Memory B cell (primary cell): ENCODE measurements around the gene PCNX2.

Source experiments
- ATAC-seq: fragments of 150-1000 bp; cut with Tn5 transposase; 2 replicates; pipeline ENCODE4 v1.10.0; 2021; ENCODE audit warnings: low read depth, mild to moderate bottlenecking, moderate library complexity
- DNase-seq, 2 donors: peaks; one replicate each; pipeline ENCODE4 v3.0.0; 2022; ENCODE audit warnings: low spot score in 2 of 2
- H3K27ac Mint-ChIP-seq: one replicate; pipeline ENCODE4 v1.8.0; 2022; ENCODE audit warnings: mild to moderate bottlenecking, moderate library complexity, mixed read lengths
- H3K27me3 Mint-ChIP-seq: one replicate; pipeline ENCODE4 v1.8.0; 2022; ENCODE audit warnings: mixed read lengths
- H3K36me3 Mint-ChIP-seq: one replicate; pipeline ENCODE4 v1.8.0; 2022; ENCODE audit warnings: mild to moderate bottlenecking, mixed read lengths
- H3K4me1 Mint-ChIP-seq: one replicate; pipeline ENCODE4 v1.8.0; 2022; ENCODE audit warnings: mixed read lengths
- H3K4me3 Mint-ChIP-seq: one replicate; pipeline ENCODE4 v1.8.0; 2022; ENCODE audit warnings: mild to moderate bottlenecking, moderate library complexity, mixed read lengths
- H3K9me3 Mint-ChIP-seq: one replicate; pipeline ENCODE4 v1.8.0; 2022; ENCODE audit warnings: mixed read lengths

Gene PCNX2

GRCh38 chr1:233293556-233294446, 1.7 kb downstream of the PCNX2 start:
- no peak overlapping the region for H3K4me3 Mint-ChIP-seq
- peaks cover 22% of the 10 kb centered on the region for H3K4me1 Mint-ChIP-seq
- no peak overlapping the region for H3K27ac Mint-ChIP-seq
- no peaks in the 10 kb centered on the region for H3K9me3 Mint-ChIP-seq
- DNase-seq (no peak), ATAC-seq (no peak)
- peaks cover 6% of the 10 kb centered on the region for H3K36me3 Mint-ChIP-seq
- no peaks in the 10 kb centered on the region for H3K27me3 Mint-ChIP-seq

GRCh38 chr1:233290396-233291034, 5.0 kb downstream of the PCNX2 start:
- Mint-ChIP-seq H3K27ac (peak overlapping the region; percentile 15), H3K4me1 (peaks cover 15% of the 10 kb centered on the region), H3K9me3 (no peaks in the 10 kb centered on the region), H3K27me3 (no peaks in the 10 kb centered on the region), H3K4me3 (no peak overlapping the region), H3K36me3 (peaks cover 17% of the 10 kb centered on the region)
- no peak for ATAC-seq
- DNase-seq = no peak

- H3K27ac Mint-ChIP-seq = no peak overlapping the region
- peaks cover 17% of the 10 kb centered on the region for H3K36me3 Mint-ChIP-seq
- ATAC-seq = no peak
- no peaks in the 10 kb centered on the region for H3K9me3 Mint-ChIP-seq
- no peak overlapping the region for H3K4me3 Mint-ChIP-seq
- no peak for DNase-seq
- peaks cover 10% of the 10 kb centered on the region for H3K4me1 Mint-ChIP-seq
- no peaks in the 10 kb centered on the region for H3K27me3 Mint-ChIP-seq
These were observed 5.8 kb downstream of the PCNX2 start for GRCh38 chr1:233289676-233290075.

GRCh38 chr1:233282582-233282886, 13.0 kb downstream of the PCNX2 start:
- peak overlapping the region; percentile 31 for H3K27ac Mint-ChIP-seq
- peaks cover 3% of the 10 kb centered on the region for H3K36me3 Mint-ChIP-seq
- no peak for ATAC-seq

GRCh38 chr1:233281711-233282581, 13.6 kb downstream of the PCNX2 start:
- no peak for DNase-seq
- peak overlapping the region; percentile 43 for H3K4me3 Mint-ChIP-seq

More at GRCh38 chr1:233282582-233282886, 13.0 kb downstream of the PCNX2 start:
- DNase-seq = no peak
- Mint-ChIP-seq H3K4me1 (peaks cover 16% of the 10 kb centered on the region), H3K9me3 (no peaks in the 10 kb centered on the region), H3K4me3 (peak overlapping the region; percentile 9), H3K27me3 (no peaks in the 10 kb centered on the region)

GRCh38 chr1:233279971-233280370, 15.6 kb downstream of the PCNX2 start:
- H3K36me3 Mint-ChIP-seq = peaks cover 6% of the 10 kb centered on the region
- ATAC-seq (no peak), DNase-seq (no peak)
- H3K4me3 Mint-ChIP-seq = no peak overlapping the region
- no peaks in the 10 kb centered on the region for H3K9me3 Mint-ChIP-seq
- no peaks in the 10 kb centered on the region for H3K27me3 Mint-ChIP-seq
- H3K4me1 Mint-ChIP-seq = peaks cover 16% of the 10 kb centered on the region
- no peak overlapping the region for H3K27ac Mint-ChIP-seq

More at GRCh38 chr1:233281711-233282581, 13.6 kb downstream of the PCNX2 start:
- ATAC-seq = peak; percentile 34
- Mint-ChIP-seq H3K9me3 (no peaks in the 10 kb centered on the region), H3K36me3 (peaks cover under 1% of the 10 kb centered on the region), H3K27me3 (no peaks in the 10 kb centered on the region), H3K4me1 (peaks cover 16% of the 10 kb centered on the region), H3K27ac (peak overlapping the region; percentile 31)

- Mint-ChIP-seq H3K4me3 (no peak overlapping the region), H3K4me1 (peaks cover 16% of the 10 kb centered on the region), H3K27ac (no peak overlapping the region), H3K27me3 (no peaks in the 10 kb centered on the region), H3K9me3 (no peaks in the 10 kb centered on the region), H3K36me3 (peaks cover 13% of the 10 kb centered on the region)
- DNase-seq = no peak
- ATAC-seq = no peak
These were observed 16.9 kb downstream of the PCNX2 start for GRCh38 chr1:233278631-233279030.

GRCh38 chr1:233277637-233278606, 17.6 kb downstream of the PCNX2 start:
- Mint-ChIP-seq H3K27ac (no peak overlapping the region), H3K27me3 (no peaks in the 10 kb centered on the region), H3K4me1 (peaks cover 15% of the 10 kb centered on the region), H3K9me3 (no peaks in the 10 kb centered on the region), H3K4me3 (no peak overlapping the region), H3K36me3 (peaks cover 13% of the 10 kb centered on the region)
- DNase-seq (no peak), ATAC-seq (no peak)

GRCh38 chr1:233269656-233270055, 25.9 kb downstream of the PCNX2 start:
- no peaks in the 10 kb centered on the region for H3K9me3 Mint-ChIP-seq
- no peak overlapping the region for H3K27ac Mint-ChIP-seq
- ATAC-seq (no peak), DNase-seq (no peak)
- peaks cover 4% of the 10 kb centered on the region for H3K4me1 Mint-ChIP-seq
- peaks cover 17% of the 10 kb centered on the region for H3K36me3 Mint-ChIP-seq
- no peak overlapping the region for H3K4me3 Mint-ChIP-seq
- no peaks in the 10 kb centered on the region for H3K27me3 Mint-ChIP-seq

- DNase-seq (no peak), ATAC-seq (no peak)
- H3K9me3 Mint-ChIP-seq = no peaks in the 10 kb centered on the region
- H3K4me1 Mint-ChIP-seq = no peaks in the 10 kb centered on the region
- no peak overlapping the region for H3K27ac Mint-ChIP-seq
- no peaks in the 10 kb centered on the region for H3K27me3 Mint-ChIP-seq
- H3K36me3 Mint-ChIP-seq = peaks cover 17% of the 10 kb centered on the region
- no peak overlapping the region for H3K4me3 Mint-ChIP-seq
These were observed 27.0 kb downstream of the PCNX2 start for GRCh38 chr1:233268389-233269022.

- ATAC-seq (no peak), DNase-seq (no peak)
- Mint-ChIP-seq H3K4me3 (no peak overlapping the region), H3K9me3 (no peaks in the 10 kb centered on the region), H3K27ac (peak overlapping the region; percentile 31), H3K27me3 (no peaks in the 10 kb centered on the region), H3K36me3 (peaks cover 33% of the 10 kb centered on the region), H3K4me1 (peaks cover 7% of the 10 kb centered on the region)
These were observed 33.8 kb downstream of the PCNX2 start for GRCh38 chr1:233261695-233262094.

- no peak overlapping the region for H3K4me3 Mint-ChIP-seq
These were observed 34.3 kb downstream of the PCNX2 start for GRCh38 chr1:233261206-233261605.

GRCh38 chr1:233257786-233258185, 37.7 kb downstream of the PCNX2 start:
- no peaks in the 10 kb centered on the region for H3K9me3 Mint-ChIP-seq
- H3K4me1 Mint-ChIP-seq = peaks cover 7% of the 10 kb centered on the region
- DNase-seq (no peak), ATAC-seq (no peak)
- no peak overlapping the region for H3K27ac Mint-ChIP-seq
- no peak overlapping the region for H3K4me3 Mint-ChIP-seq
- H3K36me3 Mint-ChIP-seq = peaks cover 31% of the 10 kb centered on the region
- H3K27me3 Mint-ChIP-seq = no peaks in the 10 kb centered on the region

More at GRCh38 chr1:233261206-233261605, 34.3 kb downstream of the PCNX2 start:
- Mint-ChIP-seq H3K27ac (peak overlapping the region; percentile 31), H3K9me3 (no peaks in the 10 kb centered on the region), H3K4me1 (peaks cover 7% of the 10 kb centered on the region), H3K36me3 (peaks cover 31% of the 10 kb centered on the region), H3K27me3 (no peaks in the 10 kb centered on the region)
- ATAC-seq (no peak), DNase-seq (no peak)
